GM19025 (cell line): ENCODE measurements around the gene SLC38A1.
A peak's percentile ranks its signal among the peaks of the same experiment; 100 is the strongest.
"Not testable (repeated sequence)": the region's sequence is repeated elsewhere in the genome, so short reads cannot be mapped to it uniquely, and the experiment has no call there.

ENCODE experiments used
- ATAC-seq: cut with Tn5 transposase; IDR thresholded peaks from one replicate; pipeline ENCODE4 v1.9.1; 2021; ENCODE audit warnings: mild to moderate bottlenecking, low read depth, moderate library complexity; ENCODE audit not compliant: unreplicated experiment

SLC38A1 gene

DNA sequence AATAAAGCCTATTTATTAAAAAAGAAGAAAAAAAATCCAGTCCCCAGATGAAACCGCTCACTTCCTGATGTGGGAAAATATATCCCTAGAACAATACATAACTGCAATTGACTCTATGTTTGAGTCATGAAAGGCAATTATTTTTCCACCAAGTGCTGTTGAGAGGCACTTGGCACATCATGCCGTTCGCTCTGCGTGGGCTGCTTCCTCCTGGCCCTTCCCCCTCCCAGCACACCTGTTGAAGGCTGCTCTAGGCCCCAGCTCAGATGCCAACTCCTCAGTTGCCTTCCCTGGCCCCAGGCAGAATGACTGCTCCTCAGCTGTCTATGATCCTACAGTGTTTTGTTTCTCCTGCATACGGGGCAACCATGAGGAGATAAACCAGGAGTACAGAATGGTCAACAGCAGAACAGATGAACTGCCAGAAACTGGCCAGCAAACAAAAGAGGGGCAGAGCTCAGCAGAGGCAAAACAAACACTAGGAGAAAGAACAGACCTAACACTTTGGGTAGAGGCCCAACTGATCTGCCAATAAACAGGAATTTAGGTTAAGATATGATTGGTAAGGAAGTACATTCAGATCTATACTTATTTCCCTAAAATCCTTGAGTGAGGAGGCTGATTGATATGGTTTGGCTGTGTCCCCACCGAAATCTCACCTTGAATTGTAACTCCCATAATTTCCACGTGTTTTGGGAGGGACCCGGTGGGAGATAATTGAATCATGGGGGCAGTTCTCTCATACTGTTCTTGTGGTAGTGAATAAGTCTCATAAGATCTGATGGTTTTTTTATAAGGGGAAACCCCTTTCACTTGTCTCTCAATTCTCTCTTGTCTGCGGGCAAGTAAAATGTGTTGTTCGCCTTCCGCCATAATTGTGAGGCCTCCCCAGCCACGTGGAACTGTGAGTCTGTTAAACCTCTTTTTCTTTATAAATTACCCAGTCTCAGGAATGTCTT, 58.6 kb downstream of the SLC38A1 start:
- peak; percentile 50 for ATAC-seq

DNA sequence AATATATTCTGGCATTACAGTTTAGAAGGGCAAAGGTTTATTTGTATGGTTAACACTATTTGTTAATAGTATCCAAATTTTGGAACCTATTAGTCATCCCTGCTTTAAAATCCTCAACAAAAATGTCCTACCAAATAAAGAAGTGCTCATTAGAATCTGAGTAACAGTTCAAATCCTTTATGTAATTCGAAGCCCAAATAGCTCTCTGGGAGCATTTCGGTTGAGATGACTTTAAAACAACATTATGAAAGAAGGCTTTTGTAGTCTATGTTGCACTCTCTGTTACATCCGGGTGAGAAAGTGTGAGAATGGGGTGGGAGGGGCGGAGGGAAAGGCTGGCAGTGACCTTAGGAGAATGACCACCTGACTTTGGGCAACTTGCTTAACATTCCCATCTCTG, 59.7 kb downstream of the SLC38A1 start:
- no peak for ATAC-seq

- ATAC-seq = no peak
Observed at GRCh38 chr12:46208370-46208769, 60.5 kb downstream of the SLC38A1 start.

DNA sequence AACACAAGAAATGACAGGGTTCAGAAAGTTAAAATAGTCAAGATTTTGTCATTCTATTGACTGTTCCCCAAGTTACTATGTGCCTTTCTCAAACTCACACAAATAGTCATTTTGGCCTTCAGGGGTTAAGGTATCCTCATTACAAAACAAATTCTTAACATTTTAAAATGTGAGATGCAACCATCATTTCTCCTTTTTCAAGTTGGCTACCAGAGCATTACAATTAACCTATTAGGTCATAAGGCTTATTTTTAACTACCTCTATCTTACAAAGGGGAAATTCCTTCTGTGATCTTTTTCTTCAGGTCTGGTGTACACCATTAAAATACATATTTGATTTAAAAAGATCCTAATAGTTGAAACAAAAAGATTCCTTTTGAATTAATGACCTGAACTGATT, 61.2 kb downstream of the SLC38A1 start:
- ATAC-seq = no peak

GRCh38 chr12:46206471-46206870, 62.4 kb downstream of the SLC38A1 start:
- no peak for ATAC-seq

- no peak for ATAC-seq
Observed at GRCh38 chr12:46205294-46205693, 63.5 kb downstream of the SLC38A1 start.

DNA sequence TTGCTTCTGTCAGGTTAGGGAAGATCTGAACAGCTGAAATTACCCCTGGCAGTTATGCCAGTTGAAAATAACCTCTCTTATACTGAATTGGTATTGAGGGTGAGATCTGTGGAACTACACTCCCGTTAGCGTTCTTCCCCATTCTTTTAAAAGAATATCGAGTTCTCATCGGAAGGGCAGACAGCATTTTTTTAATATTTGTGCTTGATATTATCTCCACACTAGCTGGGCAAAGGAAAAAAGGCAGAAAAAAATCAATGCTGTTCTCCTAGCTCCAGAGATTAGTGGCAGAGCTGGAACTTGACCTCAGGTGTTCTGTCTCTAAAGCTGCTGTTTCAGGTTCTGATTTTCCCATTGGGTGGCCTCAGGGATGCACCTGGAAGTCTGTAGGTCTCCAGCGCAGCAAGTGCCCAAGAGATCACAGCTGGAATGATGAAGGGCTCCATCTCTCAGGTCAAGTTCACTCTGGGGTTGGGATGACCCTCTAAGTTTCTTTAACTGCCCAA, 67.5 kb downstream of the SLC38A1 start:
- ATAC-seq = no peak

- ATAC-seq = no peak
Observed at GRCh38 chr12:46200551-46200950, 68.3 kb downstream of the SLC38A1 start.

DNA sequence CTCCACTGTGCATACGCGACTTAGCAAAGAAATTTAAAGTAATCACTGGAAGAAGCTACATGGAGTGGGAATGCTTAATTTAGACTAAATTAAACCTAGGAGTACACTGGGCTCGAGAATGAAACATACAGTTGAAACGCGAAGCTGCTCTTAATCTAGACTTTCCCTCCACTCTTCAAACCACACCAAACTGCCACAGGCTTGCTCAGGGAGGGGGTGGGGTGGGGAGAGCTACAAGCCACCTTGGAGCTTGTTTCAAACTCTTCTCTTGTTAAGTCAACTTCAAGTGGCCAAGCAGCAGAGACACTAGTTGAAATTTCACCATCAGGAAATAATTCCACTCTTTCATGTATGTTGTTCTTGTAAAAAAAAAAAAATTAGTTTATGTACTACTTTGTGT, 69.9 kb downstream of the SLC38A1 start:
- ATAC-seq = no peak

DNA sequence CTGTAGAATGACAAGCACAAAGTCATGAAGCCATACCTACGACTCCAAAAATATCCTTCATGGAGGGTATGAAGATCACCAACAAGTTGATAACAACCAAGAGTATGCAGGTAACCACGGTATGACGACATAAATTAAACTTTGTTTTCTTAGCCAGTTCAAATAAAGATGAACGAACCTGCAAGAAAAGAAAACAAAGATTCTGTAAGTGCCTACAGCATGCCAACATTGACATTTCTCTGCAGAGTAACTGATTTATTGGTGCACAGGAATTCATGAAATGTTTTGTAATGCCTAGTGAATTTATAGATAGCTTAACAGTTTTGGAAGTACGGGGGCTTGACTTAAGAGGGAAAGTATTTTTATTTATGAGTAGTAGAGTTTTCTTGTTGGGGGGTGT, 71.0 kb downstream of the SLC38A1 start:
- ATAC-seq = no peak

DNA sequence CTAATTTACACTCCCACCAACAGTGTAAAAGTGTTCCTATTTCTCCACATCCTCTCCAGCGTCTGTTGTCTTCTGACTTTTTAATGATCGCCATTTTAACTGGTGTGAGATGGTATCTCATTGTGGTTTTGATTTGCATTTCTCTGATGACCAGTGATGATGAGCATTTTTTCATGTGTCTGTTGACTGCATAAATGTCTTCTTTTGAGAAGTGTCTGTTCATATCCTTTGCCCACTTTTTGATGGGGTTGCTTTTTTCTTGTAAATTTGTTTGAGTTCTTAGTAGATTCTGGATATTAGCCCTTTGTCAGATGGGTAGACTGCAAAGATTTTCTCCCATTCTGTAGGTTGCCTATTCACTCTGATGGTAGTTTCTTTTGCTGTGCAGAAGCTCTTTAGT, 78.3 kb downstream of the SLC38A1 start:
- not testable (repeated sequence) for ATAC-seq

- no peak for ATAC-seq
Observed at GRCh38 chr12:46188170-46188569, 80.7 kb downstream of the SLC38A1 start.

DNA sequence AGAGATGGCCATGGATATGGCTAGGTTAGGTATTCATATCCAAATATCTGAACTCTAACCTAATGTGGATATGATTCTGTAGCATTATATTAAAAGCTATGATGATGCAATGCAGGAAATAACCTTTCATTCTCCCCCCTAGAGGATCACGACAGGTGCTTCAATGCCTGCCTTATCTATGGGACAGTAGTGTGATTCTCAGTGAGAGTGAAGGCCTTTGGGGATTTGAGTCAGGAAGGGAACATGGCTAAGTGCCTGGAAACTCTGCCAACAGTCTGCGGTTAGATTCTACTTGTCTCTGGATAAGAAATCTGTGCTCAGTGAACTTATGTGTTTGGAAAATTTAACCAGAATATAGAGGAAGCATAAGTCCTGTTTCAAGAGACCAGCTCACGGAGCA, 81.8 kb downstream of the SLC38A1 start:
- ATAC-seq = no peak

DNA sequence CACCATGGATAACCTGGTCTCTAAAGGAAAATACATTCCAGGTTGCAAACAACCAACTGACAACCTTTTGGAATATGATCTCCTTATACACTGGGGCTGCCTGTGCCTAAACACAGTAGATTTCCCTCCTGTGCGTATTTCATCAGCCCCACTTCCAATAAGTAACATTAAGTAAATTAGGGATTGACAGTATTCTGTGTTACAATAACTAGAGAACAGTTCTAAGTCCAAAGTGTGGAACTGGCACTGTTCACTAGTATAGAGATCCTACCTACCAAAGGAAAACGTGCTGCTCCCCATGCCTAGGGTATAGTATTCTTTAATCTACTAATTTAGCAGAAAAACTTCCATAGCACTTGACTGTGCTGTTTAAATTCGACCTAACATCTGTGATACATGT, 82.8 kb downstream of the SLC38A1 start:
- ATAC-seq = no peak

DNA sequence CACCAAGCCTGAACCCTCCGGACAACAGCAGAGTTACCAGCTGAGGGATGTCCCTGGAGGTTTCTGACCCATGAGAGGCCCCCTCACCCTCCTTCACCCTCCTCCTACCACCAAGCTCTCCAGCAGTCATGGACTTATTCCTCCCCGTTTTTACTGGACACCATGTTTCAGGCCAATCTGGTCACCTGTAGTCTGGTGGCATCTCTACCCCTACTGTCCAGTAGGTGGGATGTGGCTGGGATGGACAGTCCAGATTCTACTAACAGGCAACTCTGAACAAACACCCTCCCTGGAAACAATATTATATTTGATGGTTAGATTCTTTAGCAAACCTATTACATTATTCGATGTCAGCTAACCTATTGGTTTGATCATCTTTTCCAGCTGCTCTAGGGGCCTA, 83.2 kb downstream of the SLC38A1 start:
- ATAC-seq = no peak

DNA sequence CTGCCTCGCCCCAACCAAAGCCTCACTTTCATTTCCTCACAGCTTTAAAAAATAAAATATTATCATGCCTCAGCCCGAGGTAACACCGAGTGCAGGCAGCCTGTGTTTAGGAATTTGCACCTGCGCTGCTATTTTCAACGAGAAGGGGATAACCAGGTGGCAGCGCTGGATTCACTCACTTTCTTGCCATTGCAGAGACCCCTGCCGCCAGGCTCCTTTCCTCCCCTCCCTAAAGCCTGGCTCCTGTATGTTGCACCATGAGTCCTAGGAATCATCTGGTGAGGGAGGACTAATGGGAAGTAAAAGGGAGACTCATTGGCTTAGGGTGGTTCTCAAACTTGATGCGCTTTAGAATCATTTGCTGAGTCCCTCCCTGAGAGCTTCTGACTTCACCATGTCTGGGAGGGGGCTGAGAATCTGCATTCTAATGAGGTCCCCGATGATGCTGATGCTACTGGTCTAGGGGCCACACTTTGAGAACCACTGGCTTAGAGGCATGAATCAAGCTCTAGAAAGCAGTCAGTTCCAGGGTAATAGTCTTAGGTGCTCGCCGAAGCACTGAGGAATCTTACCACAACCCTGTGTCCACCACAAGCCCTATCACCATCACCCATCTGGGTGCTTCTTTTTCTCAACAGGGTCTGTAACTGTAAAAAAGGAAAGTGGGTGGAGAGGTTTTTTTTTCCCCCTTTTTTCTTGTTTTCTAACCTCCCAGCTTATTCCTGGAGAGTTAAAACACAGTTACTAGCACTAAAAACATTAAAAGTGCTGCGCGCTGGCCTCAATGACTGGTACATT, 83.8 kb downstream of the SLC38A1 start:
- no peak for ATAC-seq

DNA sequence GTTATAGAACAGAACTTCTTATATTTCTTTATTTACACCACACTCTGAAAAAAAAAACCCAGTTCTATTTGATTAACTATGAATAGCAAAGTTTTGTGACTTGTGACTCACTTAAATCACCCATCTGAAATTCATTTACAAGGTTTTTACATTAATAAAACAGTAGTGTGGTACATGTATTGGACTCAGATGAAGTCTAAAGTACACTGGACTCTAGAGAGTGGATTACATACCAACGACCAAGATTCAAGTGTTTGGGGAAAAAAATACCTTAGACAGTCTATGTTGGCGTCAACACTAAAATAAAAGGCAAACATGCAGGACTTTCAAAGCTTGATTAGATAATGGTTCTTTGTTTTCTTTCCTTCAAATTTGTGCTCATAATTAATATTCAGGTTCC, 85.7 kb downstream of the SLC38A1 start:
- no peak for ATAC-seq

GRCh38 chr12:46181465-46181864, 87.4 kb downstream of the SLC38A1 start:
- ATAC-seq = no peak

DNA sequence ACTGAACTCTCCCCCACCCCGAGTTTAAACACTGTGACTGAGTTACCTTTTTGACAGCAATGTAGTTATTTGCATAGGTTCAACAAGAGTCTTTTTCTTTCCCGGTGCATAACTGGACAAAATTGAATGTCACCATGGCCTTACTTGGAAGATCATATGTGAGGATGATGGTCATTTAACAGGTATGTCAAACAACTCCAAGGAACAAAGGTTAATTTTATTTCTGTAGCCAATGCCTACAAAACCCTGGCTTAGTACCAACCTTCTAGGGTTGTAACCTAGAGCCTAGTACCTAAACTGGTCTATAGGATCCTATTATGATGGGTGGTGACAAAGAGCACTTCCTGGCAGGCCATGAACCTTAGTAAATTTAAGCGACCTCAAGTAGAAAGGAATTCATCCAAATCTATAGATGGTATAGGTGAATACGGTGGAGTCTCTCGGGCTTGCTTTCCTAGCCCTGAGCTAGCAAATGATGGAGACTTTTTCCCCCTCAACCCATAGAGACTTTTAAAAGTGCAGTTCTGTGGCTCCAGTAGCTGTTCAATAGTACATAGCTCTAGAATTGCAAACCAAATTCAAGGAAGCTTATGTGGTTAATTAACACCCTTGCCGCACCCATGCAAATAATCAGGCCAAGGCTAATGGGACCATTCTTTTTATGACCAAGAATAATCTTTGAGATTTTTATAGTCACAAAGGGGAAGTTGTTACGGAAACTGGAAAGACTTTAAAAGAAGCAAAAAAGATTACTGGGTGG, 89.0 kb downstream of the SLC38A1 start:
- ATAC-seq = peak; percentile 53

DNA sequence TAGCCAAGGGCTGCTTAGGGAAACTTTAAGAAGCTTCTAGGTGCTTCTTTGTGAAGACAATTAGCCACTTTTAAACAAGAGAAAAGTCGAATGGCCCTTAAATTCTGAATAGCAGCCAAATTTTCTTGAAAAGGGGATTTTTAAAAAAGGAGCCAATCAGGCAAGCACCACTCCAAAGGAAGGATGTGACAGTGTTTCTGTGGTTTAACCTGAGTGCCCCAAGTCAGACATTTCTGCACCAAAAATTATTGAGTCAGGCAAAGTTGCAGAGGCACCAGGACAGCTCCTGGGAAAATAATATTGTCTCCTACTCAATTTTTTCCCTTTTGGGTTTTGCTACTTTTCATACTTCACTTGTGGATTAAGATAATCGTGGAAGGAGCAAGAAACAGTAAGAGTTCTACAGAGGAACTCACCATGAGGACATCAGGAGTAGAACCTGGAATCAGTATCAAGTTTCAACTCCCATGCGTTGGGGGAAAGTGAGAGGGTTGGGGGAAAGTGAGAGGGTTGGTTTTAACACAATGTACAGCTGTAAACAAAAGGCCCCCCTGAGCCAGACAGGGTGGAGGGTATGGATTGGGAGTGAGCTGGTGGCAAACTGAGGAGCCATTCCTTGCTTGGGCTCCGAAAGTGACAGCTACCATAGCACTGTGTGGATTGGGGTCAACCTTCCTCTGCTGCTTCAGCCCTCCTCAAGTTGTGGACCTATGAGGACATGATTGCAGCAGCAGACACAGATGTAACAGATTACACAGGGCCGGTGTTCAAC, 90.8 kb downstream of the SLC38A1 start:
- no peak for ATAC-seq
